Bronchial epithelial cell (primary cell): ENCODE data around the gene ZNF653. TPM values are rescaled to one million over a fixed set of nuclear protein-coding genes. Genes with fewer than 3 reads are reported as not detected.
A peak's percentile ranks its signal among the peaks of the same experiment; 100 is the strongest.
"Not testable (repeated sequence)": the region's sequence is repeated elsewhere in the genome, so short reads cannot be mapped to it uniquely, and the experiment has no call there.

Experiments
- DNase-seq: peaks from one replicate; pipeline ENCODE4 v3.0.0-alpha.2; 2010; ENCODE audit warnings: low read depth
- FAIRE-seq: peaks from 2 replicates; lab custom pipeline; 2011; peaks lifted over from hg19 to GRCh38; lab: Jason Lieb, UNC
- H3K27me3 ChIP-seq: 2 replicates; pipeline ENCODE4 v1.5.1; 2011; ENCODE audit warnings: low read length; ENCODE audit not compliant: control insufficient read depth, insufficient read depth
- H3K36me3 ChIP-seq: 2 replicates; pipeline ENCODE4 v1.5.1; 2011; ENCODE audit warnings: low read length; ENCODE audit not compliant: control insufficient read depth, insufficient read depth
- H3K4me3 ChIP-seq: 2 replicates; pipeline ENCODE4 v1.5.1; 2011; ENCODE audit warnings: mild to moderate bottlenecking, low read depth, low read length, control low read depth
- total RNA-seq: library from RNA; depleted of rRNA; stranded (reverse); fragments of >200 nt; gene quantifications from 2 replicates; pipeline ENCODE4 v1.2.1, GENCODE V29; 2014
- TF ChIP-seq, protein P1 (sequence below): IDR thresholded peaks from 2 replicates; pipeline ENCODE4 v1.5.1; 2011; ENCODE audit warnings: mild to moderate bottlenecking, moderate library complexity, low read length, control low read depth, inconsistent platforms; ENCODE audit not compliant: insufficient read depth, severe bottlenecking

The ZNF653 gene
- total RNA-seq, 1 donor from 2014 or later = 5.3 TPM

DNA sequence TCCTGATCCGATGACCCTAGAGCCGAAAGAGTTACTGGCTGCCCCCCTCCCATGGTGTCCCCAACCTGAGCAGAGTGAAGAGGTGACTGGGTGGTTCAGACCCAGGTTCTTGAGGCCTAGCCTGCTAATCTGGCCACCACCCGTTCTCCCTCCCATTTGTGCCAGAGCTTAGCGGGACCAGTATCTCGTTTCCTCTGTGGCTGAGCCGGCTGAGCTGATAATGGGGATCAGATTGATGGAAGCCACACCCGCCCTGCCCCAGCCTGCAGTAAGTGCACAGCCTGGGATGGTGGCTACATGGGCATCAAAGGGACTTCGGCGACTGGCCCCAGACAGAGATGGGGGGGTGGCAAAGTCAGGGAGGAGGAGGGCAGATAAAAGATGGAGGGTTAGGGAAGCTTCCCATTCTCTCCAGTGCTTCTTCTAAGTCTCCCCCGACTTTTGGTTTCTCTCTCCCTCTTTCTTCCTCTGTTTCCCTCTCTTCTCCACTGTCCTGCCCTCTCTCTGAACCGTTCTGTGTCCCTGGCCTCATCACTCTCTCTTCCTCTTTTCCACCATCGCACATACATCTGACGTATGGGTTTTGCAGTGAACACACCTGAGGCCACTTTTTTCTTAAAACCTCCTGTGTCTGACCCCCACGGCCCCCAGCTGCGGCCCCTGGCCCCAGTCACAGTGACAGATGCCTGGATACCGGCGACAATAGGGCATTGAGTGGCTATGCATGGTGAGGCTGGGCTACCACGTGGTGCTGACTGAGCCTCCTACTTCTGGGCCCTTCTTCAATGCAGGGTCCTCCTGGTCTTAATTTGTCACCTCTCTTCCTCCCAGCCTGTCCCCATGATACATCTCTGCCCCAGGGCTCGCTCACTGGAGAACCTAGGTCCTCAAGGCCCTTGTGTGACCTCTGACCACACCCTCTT is 27.2 kb downstream of the ZNF653 start:
- DNase-seq (no peak), FAIRE-seq (no peak)
- TF ChIP-seq, protein P1, sequence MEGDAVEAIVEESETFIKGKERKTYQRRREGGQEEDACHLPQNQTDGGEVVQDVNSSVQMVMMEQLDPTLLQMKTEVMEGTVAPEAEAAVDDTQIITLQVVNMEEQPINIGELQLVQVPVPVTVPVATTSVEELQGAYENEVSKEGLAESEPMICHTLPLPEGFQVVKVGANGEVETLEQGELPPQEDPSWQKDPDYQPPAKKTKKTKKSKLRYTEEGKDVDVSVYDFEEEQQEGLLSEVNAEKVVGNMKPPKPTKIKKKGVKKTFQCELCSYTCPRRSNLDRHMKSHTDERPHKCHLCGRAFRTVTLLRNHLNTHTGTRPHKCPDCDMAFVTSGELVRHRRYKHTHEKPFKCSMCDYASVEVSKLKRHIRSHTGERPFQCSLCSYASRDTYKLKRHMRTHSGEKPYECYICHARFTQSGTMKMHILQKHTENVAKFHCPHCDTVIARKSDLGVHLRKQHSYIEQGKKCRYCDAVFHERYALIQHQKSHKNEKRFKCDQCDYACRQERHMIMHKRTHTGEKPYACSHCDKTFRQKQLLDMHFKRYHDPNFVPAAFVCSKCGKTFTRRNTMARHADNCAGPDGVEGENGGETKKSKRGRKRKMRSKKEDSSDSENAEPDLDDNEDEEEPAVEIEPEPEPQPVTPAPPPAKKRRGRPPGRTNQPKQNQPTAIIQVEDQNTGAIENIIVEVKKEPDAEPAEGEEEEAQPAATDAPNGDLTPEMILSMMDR = no peak
- H3K36me3 ChIP-seq = no peaks in the 10 kb centered on the region
- peaks cover 15% of the 10 kb centered on the region for H3K27me3 ChIP-seq
- H3K4me3 ChIP-seq = no peak overlapping the region

- DNase-seq = no peak
- peaks cover 3% of the 10 kb centered on the region for H3K27me3 ChIP-seq
- no peaks in the 10 kb centered on the region for H3K36me3 ChIP-seq
- no peak for FAIRE-seq
- no peak overlapping the region for H3K4me3 ChIP-seq
- TF ChIP-seq, protein P1 = no peak
These were observed 29.8 kb downstream of the ZNF653 start for GRCh38 chr19:11475861-11476260.

DNA sequence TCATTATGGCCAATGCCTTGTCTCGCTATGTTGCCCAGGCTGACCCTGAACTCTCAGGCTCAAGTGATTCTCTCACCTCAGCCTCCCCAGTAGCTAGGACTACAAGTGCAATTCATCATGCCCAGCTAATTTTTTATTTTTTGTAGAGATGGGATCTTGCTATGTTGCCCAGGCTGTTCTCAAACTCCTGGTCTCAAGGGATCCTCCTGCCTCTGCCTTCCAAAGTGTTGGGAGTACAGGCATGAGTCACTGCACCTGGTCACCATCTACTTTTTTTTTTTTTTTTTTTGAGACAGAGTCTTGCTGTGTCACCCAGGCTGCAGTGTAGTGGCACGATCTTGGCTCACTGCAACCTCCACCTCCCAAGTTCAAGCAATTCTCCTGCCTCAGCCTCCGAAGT is 30.3 kb downstream of the ZNF653 start:
- not testable (repeated sequence) for H3K4me3 ChIP-seq, FAIRE-seq, H3K27me3 ChIP-seq, H3K36me3 ChIP-seq
- DNase-seq = peak; percentile 6

- H3K4me3 ChIP-seq = no peak overlapping the region
- DNase-seq (no peak), FAIRE-seq (no peak)
- TF ChIP-seq, protein P1 = no peak
- H3K36me3 ChIP-seq = no peaks in the 10 kb centered on the region
- H3K27me3 ChIP-seq = no peaks in the 10 kb centered on the region
These were observed 31.9 kb downstream of the ZNF653 start for GRCh38 chr19:11473725-11474124.

DNA sequence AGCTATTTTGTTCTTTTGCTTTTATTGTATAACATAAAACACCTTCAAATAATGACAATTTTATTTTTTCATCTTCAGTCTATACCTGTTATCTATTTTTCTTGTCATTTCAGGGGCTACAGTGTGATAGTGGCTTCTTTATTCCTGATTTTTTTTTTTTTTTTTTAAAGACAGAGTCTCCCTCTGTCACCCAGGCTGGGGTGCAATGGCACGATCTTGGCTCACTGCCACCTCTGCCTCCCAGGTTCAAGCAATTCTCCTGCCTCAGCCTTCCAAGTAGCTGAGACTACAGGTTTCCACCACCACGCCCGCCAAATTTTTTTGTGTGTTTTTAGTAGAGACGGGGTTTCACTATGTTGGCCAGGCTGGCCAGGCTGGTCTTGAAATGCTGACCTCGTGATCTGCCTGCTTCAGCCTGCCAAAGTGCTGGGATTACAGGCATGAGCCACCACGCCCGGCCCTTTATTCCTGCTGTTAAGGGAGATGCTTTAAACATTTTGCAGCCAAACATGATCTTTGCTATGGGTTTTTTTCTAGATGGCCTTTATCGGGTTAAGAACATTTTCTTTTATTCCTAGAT is 37.3 kb downstream of the ZNF653 start:
- not testable (repeated sequence) for H3K4me3 ChIP-seq, H3K36me3 ChIP-seq, FAIRE-seq, H3K27me3 ChIP-seq
- DNase-seq = peak; percentile 4

- no peak overlapping the region for H3K4me3 ChIP-seq
- DNase-seq (no peak), FAIRE-seq (no peak)
- no peaks in the 10 kb centered on the region for H3K36me3 ChIP-seq
- no peaks in the 10 kb centered on the region for H3K27me3 ChIP-seq
- TF ChIP-seq, protein P1 = no peak
These were observed 40.0 kb downstream of the ZNF653 start for GRCh38 chr19:11465600-11465999.
